RKO (cell line): Measurements from ENCODE around the gene RPUSD3.
"Not testable (repeated sequence)": the region's sequence is repeated elsewhere in the genome, so short reads cannot be mapped to it uniquely, and the experiment has no call there.

Experiments used
- DNase-seq: peaks from one replicate; pipeline ENCODE4 v3.0.0-alpha.2; 2016; ENCODE audit warnings: low spot score

The RPUSD3 gene

GRCh38 chr3:9843715-9844438 lies at the start of gene RPUSD3:
Gene RPUSD3, minus strand, starts transcription at chr3:9844008. Its CDS starts 18 bp downstream, at chr3:9843990.
- DNase-seq: peak; percentile 93

GRCh38 chr3:9891072-9891622 lies 47.3 kb upstream of the RPUSD3 start:
- DNase-seq: no peak

- DNase-seq: peak; percentile 86
Measured at GRCh38 chr3:9890249-9891071, 46.7 kb upstream of the RPUSD3 start, which contains the start of gene JAGN1. Gene JAGN1, plus strand, starts transcription at chr3:9890610. Its CDS starts 113 bp downstream, at chr3:9890723.

GRCh38 chr3:9889405-9889804 lies 45.6 kb upstream of the RPUSD3 start:
- no peak for DNase-seq

GRCh38 chr3:9888540-9888939 lies 44.7 kb upstream of the RPUSD3 start:
- DNase-seq: no peak

- DNase-seq: no peak
Measured at GRCh38 chr3:9887480-9887879, 43.7 kb upstream of the RPUSD3 start.

- no peak for DNase-seq
Measured at GRCh38 chr3:9886328-9886727, 42.5 kb upstream of the RPUSD3 start.

GRCh38 chr3:9884555-9885165 lies 40.9 kb upstream of the RPUSD3 start:
- DNase-seq: peak; percentile 84

- DNase-seq: no peak
Measured at GRCh38 chr3:9883706-9884554, 40.1 kb upstream of the RPUSD3 start.

- no peak for DNase-seq
Measured at GRCh38 chr3:9881441-9881840, 37.6 kb upstream of the RPUSD3 start.

GRCh38 chr3:9879830-9880549 lies 36.2 kb upstream of the RPUSD3 start, which contains the start of gene CIDEC:
Gene CIDEC, minus strand, starts transcription at chr3:9880253. Its CDS starts 1,767 bp downstream, at chr3:9878486.
- DNase-seq: no peak

- no peak for DNase-seq
Measured at GRCh38 chr3:9878700-9879099, 34.9 kb upstream of the RPUSD3 start.

- DNase-seq: no peak
Measured at GRCh38 chr3:9876991-9877390, 33.2 kb upstream of the RPUSD3 start.

GRCh38 chr3:9876255-9876654 lies 32.4 kb upstream of the RPUSD3 start:
- DNase-seq: not testable (repeated sequence)

- DNase-seq: no peak
Measured at GRCh38 chr3:9875448-9875847, 31.6 kb upstream of the RPUSD3 start.

GRCh38 chr3:9872067-9872466 lies 28.3 kb upstream of the RPUSD3 start:
- not testable (repeated sequence) for DNase-seq

- DNase-seq: no peak
Measured at GRCh38 chr3:9870978-9871377, 27.2 kb upstream of the RPUSD3 start.

GRCh38 chr3:9869955-9870354 lies 26.1 kb upstream of the RPUSD3 start:
- no peak for DNase-seq

- DNase-seq: no peak
Measured at GRCh38 chr3:9867106-9867505, 23.3 kb upstream of the RPUSD3 start.

GRCh38 chr3:9866639-9867038 lies 22.8 kb upstream of the RPUSD3 start:
- DNase-seq: no peak
